Body of pancreas (tissue), 4 donors: ENCODE results near the gene CARNS1.

Source experiments
- CTCF ChIP-seq, 7 experiments: fragments of 450-650 bp in 4 of 7; fragments of 200-600 bp in 3 of 7; sonication (generic) in 3 of 7; IDR thresholded peaks; one replicate each; pipeline ENCODE4 v1.5.1; 2016 to 2019; ENCODE audit warnings: antibody characterized with exemption in 7 of 7
- POLR2A ChIP-seq, 3 donors: fragments of 450-650 bp; IDR thresholded peaks; one replicate each; pipeline ENCODE4 v1.6.1; 2016; ENCODE audit warnings: antibody characterized with exemption in 3 of 3, mild to moderate bottlenecking in 2 of 3

GRCh38 chr11:67469508-67469811, 54.0 kb downstream of the CARNS1 start:
- no peak for TF ChIP-seq CTCF (IDR thresholded peaks at IDR 0.05)
- no peak for TF ChIP-seq POLR2A (IDR thresholded peaks at IDR 0.05)
